ENCODE measurements around the gene RPA3.

Gene RPA3

DNA sequence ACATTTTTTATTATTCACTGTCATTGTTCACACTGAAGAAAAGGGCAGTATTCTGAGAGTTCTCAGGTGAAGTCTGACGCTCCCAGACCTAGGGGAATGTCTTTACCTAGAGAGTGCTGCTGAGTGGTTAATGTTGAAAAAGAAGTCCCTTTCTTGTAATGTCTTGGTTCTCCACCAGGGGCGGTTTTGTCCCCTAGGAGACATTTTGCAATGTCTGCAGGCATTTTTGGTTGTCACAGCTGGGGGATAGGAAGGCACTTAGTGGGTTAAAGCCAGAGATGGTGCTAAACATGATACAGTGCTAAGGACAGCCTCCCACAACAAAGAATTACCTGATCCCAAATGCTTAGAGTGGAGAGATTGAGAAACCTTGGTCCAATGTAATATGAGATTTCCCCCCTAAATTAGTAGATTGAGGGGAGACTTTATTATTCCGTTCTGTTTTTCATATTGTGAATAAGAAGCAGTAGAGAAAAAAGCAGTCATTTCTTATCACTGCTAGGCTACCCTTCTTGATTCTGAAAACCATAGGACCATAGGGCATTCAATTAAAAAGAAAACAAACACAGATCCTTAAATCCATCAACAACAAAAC, 64.7 kb downstream of the RPA3 start:
- peak in 1 of 3 donors; percentile 7 for DNase-seq (ENCODE audit: low read depth in 3 of 3)

DNA sequence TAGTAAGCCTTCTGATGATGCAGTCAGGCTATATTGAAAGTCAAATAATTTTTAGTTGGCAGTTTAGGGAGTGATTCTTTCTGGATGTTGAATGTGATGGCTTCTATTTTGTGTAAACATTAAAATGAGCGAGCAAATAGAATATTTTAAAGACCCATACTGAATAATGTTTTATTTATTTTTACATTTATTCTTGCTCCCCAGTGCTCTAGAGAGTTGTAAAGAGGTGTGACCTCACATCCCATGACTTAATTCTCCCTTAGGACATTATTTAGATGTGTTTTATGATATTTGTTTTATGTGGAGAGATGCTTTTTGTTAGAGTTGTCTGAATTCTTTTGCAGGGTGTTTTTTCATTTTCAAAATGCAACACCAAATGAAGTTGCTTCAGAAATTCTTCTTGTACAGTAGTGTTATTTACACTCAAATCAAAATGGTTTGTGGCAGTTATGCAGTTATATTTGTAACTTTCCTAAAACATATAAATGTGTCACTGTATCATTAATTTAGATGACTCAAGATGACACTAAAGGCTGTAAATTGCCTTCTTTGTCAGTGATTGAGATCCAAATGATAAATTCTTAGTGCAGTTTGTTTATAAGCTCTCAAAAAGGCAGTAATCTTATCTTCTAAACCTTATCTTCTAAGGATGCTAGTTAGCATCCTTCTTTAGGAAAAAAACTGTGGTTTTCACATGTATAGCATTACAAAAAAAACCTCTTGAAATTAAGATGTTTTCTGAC, 65.4 kb downstream of the RPA3 start:
- no peak for DNase-seq (ENCODE audit: low read depth in 3 of 3)

DNA sequence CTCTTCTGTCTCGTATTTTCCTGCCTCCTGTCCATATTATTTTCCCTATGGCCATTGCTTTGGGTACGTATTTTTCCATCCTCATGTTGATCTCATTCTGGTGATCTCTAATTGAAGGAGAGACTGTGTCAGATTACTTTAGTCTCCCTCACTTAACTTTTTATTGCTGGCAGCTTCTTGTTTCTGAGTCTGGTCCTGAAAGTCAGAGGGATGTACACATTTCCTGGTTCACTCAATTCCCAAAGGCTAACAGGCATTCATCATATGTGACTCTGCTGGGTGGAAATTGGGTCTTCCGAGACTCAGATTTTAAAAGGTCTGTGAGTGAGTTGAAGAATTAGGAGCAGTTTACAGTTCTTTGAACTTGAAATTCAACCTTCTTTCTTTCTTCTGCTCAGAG, 66.9 kb downstream of the RPA3 start:
- no peak for DNase-seq (ENCODE audit: low read depth in 3 of 3)

DNA sequence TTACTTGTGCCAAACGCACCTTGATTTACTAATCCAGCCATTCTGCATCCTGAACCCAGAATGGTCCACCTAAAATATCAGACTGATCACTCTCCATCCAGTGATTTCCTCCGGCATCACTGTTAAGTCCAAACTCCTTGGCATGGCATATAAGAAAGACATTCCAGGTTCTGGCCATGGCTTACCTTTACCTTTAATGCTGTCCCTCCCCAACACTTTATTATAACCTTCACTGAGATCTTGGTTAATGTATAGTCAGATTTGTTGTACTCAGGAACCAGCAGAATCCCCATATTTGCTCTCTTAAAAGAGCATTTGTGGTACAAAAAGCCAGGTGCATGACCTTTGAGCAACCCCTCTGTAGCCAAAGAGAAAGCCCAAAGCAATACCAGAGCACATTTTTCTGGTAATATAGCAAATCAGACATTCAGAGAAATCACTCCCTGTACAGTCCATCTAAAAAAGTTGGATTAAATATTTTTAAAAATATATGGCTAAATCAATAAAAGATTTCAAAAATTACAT, 67.7 kb downstream of the RPA3 start:
- DNase-seq (ENCODE audit: low read depth in 3 of 3), result no peak

DNA sequence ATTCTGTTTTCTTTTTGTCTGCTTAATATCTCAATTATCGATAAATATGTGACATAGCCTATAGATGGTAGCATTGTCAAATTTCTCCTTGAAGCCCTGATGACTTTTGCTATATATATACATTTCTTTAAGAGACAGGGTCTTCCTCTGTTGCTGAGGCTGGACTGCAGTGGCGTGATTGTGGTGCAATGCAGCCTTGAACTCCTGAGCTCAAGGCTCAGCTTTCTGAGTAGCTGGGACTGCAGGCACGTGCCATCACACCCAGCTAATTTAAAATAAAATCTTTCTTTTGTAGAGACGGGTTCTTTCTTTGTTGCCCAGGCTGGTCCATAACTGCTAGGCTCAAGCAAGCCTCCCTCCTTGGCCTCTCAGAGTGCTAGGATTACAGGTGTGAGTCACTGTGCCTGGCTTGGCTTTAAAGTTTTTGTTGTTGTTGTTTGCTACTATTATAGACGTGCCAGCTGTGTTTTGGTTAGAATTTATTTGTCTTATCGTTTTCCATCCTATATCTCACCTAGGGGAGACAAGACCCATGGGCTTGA, 70.8 kb downstream of the RPA3 start:
- no peak for DNase-seq (ENCODE audit: low read depth in 3 of 3)

DNA sequence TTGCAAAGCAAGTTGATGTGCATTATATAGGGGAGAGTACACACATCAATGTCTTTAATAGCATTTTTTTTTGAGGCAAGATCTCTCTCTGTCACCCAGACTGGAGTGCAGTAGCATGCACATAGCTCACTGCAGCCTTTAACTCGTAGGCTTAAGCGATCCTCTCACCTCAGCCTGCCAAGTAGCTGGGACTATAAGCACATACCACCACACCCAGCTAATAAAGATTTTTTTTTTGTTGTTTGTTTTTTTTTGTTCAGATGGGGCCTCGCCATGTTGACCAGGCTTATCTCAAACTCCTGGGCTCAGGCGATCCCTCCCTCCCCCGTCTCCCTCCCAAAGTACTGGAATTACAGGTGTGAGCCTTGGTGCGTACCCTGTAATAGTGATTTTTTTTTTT, 76.3 kb downstream of the RPA3 start:
- no peak for DNase-seq (ENCODE audit: low read depth in 3 of 3)

DNA sequence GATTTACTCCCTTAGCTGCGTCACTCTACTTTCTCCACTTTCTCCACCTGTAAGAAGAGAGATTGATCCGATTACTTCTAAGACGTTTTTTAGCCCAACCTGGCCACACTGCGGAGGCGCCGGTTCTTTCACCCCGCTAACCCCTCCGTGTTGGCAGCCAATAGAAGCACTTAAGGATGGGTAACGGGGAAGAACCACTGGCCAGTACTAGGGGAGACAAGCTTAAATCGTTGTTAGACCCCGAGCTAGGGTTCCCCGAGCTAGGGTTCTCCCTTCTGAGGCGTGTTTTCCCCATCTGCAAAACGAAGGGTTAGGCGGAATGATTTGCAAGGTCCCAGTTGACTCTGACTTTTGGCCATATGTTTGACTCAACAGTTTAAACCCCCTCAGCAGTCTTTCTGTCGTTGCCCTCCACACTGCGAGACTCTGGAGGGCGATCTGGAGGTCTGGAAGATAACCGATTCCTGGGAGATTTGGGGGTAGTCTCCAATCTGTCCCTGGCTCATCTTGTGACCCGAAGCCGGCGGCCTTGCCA, 77.2 kb downstream of the RPA3 start:
- DNase-seq (ENCODE audit: low read depth in 3 of 3), result peak in 1 of 3 donors; percentile 21

DNA sequence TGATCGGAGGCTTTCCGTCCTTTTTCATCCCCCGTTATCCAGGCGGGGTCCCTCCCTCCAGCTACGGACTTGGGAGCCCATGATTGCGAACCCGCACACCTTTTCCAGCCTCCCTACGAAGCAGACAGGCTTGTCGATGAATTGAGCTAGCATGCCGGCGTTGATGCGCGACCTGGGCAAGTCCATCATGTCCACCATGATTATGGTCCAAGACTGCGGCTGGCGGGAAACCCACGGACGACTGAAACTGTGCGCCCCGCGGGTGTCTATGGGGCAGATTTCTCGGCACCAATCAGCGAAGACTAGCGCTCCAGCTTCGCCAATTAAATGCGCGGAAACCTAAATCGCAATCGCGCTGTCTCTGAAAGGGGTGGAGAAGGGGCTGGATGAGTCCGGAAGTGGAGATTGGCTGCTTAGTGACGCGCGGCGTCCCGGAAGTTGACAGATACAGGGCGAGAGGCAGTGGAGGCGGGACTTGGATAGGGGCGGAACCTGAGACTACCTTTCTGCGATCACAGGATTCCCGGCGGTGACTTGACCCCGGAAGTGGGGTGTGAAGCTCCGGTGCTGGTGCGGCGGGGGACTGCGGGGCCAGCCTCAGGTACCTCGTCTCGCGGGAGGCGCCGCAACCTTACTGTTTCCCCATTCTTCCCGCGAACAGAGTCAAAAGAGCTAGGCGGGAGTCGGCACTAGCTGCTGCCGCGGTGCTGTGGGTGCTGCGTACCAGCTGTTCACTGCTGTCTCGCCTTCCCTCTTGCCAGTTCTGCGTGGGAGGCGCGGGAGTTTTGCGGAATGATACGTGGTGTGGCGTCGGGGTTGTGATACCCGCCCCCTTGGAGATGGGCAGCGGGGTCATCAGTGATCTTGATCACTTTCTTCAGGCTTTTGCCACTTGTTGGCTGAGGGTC, 77.9 kb downstream of the RPA3 start, which contains the start of gene UMAD1:
TSS of gene UMAD1 (plus strand) at position 532 of the 908 bp plus-strand sequence. CDS start 32,620 bp downstream, outside the sequence.
- DNase-seq (ENCODE audit: low read depth in 3 of 3), result peak; percentile 94 to 98 (median 94)

DNA sequence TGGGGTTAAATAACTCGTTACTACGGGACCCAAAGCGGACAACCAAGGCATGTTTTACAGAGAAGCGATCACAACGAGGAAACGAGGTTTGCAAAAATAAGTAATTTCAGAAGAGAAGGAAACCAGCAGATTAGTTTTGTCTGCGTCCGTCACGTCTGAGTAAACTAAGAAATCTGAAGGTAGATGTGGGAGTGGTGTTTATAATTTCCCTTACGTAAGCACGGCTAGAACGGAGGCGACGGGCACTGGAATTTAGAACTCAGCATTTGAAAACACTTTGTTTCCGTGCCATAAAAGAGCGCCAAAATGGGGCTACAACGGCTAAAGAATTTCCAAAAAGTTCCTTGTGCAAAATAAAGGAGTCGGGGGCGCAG, 78.6 kb downstream of the RPA3 start:
- peak in 1 of 3 donors; percentile 27 for DNase-seq (ENCODE audit: low read depth in 3 of 3)

DNA sequence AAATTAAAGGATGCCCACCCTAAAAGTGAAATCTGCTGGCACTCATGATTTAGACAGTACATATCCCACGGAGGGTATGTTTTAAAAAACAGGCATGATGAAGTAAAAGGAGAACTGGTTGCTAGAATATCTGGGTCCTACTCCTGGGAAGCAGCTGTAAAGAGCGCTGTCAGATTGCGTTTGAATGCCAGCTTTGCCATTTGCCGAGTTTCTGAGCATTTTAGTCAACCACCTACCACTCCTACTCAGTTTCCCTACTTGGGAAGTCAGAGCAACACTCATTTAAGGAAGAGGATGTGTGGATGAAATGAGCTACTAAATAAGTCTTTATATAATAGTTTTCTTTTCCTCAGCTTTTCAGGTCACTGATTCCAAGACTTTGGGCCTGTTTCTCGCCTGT, 79.0 kb downstream of the RPA3 start:
- peak in 1 of 3 donors; percentile 1 for DNase-seq (ENCODE audit: low read depth in 3 of 3)

DNA sequence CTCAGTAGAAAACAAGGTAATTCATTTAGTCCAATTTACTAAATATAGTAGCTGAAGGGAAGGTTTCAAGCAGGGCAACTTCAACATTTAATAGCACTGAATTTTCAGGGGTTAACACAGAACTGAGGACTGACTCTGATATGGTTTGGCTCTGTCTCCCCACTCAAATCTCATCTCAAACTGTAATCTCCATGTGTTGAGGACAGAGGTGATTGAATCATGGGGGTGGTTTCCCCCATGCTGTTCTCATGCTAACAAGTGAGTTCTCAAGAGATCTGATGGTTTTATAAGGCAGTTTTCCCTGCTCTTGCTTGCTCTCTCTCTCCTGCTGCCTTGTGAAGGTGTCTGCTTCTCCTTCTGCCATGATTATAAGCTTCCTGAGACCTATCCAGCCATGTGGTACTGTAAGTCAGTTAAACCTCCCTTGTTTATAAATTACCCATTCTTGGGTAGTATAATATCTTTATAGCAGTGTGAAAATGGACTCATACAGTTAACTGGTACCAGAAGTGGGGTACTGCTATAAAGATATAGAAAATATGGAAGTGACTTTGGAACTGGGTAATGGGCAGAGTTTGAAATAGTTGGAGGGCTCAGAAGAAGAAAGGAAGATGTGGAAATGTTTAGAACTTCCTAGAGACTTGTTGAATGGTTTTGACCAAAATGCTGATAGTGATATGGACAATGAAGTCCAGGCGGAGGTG, 87.6 kb downstream of the RPA3 start:
- no peak for DNase-seq (ENCODE audit: low read depth in 3 of 3)

DNA sequence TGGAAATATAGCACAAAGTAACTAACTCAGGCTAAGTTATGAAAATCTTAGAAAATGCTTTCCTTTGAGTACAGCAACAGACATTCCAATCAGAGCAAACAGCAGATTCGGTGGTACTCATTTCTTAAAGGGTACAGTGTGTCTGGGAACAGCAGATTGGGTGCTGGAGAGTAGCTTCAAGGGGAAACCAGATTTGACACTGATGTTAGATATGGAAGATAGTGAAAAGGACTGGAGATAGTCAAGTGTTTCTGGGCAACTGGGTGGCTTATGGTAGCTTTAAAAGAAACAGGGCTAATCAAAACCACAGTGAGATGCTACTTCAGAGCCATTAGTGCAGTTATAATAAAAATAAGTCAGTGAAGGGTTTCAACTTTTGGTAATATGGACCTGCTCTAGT, 89.9 kb downstream of the RPA3 start:
- no peak for DNase-seq (ENCODE audit: low read depth in 3 of 3)

DNA sequence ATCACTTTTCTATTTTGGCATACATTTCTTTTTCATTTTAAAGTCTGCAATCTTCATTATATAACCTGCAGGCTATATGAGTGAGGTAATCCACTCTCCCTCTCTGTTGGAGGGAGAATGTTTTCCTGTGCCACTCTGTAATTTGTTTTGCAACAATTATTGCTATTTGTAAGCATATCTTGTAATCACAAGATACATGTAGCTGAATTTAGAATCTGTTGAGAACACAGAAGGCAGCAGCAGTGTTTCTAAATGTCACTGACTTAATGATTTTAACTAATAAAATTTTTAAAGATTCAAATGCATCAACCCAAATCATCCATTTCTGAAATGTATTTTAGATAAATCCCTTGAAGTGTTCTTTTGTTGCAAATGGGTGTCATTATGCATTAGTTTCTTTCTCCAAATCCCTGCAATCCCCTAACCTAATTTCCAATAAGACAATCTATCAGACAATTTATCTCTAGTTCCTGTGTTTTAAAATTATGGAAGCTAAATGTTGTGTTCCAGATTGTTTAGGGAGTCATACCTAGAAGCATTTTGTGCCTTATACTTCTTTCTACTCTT, 97.7 kb downstream of the RPA3 start:
- no peak for DNase-seq (ENCODE audit: low read depth in 3 of 3)

DNA sequence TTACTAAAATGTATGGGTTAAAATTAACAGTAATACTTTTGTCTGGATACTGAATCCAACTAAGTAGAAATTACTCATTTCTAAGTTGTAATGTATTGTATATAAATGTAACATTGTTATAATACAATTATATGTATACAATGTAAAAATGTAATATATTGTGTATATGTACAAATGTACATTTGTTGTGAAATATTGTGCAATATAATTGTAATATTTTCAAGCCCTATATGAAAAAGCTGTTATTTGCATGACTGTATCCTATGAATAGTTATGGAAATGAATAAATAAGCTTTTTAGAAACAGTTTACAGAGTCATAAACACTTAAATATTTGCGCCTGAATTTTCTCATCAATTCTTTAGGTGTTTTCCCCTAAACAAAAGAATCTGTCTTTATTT, 98.2 kb downstream of the RPA3 start:
- DNase-seq (ENCODE audit: low read depth in 3 of 3), result no peak

DNA sequence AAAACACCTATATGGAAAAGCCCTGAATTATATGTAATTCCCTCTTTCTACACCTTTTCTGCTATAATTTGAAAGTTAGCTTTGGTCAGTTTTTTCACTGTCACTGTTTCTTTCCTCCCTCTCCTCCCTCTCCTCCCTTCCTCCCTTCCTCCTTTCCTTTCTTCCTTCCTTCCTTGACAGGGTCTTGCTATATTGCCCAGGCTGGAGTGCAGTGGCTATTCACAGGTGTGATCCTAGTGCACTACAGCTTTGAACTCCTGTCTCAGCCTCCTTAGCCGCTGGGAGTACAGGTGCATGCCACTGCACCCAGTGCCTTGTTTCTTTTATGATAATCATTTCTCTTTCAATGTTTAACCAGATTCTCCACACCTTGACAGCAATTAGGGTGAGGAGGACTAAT, 100.0 kb downstream of the RPA3 start:
- no peak for DNase-seq (ENCODE audit: low read depth in 3 of 3)

DNA sequence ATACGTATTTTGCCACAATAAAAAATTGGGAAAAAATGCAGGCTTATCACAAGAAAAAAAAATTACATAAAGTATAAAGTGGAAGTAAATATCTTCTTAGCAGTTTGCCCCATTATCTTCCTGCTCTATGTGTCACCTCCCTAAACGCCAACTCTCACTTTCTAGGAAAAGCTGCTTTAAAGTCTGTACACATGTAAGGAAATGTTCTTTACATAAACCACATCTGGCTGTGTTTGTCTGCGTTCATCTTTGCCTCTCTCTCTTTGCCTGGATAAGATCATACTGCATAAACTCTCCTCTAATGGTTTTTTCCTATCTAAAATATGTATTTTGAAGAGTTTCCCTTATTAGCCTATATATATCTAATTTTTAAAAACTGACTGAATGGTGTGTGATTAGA, 100.9 kb downstream of the RPA3 start:
- no peak for DNase-seq (ENCODE audit: low read depth in 3 of 3)

DNA sequence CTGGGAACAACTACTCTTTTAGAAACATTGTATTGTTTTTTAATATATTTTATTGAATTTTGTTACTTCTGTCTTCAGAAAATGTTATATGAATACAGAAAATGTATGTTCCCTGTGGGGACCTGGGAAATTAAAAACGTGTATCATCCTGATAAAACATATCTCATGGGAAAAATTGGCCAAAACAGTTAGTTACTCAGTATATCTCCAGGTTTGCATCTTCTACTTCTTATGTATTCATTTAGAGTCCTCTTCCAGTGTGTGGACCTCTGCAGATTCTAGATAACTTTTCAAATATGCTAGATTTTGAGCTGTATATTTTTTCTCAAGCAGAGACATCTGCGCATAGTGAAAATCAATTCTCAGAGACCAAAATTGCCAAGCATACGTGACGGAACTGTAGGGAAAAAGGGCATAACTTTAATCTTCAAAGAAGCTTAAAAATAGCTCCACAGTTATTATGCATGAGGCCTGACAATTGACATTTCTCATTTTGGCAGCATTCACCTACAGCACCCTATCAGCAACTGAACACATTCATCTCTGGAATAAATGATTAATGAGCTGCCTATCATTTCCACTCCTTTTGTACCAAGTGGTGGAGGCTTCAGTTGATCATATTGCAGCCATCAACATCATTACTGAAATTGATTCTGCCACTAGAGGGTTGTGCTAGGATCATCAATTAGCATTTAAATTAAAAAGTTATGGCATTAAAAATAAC, 104.2 kb downstream of the RPA3 start:
- no peak for DNase-seq (ENCODE audit: low read depth in 3 of 3)

DNA sequence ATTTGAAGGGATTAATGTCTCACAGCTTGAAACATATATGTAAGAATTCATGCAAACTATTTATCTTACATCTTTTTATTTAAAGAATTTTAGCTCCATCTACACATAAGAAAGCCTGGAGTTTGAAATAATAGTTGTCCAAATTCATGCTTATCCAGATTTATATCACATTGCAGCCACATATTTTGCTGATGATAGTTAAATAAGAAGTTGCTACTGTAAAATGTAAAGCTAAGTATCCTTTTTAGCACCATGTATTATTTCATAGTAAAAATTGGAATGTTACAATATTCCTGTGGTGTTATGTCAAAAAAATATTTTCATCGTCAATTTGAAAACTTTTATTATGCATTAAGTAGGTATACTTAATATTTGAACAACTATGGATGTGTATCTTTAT, 105.2 kb downstream of the RPA3 start:
- no peak for DNase-seq (ENCODE audit: low read depth in 3 of 3)

DNA sequence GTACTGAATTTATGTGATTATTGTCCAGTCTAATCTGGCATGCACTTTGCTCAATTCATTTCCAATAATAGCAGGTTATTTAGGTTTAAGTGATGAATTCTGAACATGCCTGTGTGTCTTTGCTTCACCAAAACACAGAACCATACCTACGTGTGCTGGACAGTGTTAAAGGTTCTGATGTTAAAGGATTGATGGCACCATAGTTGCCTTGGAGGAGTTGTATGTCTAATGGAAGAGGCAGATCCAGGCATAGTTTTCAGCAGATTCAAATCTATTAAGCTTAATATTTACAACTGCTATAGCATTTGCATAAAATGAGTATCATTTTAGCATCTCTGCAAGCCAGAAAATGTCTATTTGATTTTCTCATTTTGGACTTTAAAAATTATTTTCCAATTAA, 105.9 kb downstream of the RPA3 start:
- no peak for DNase-seq (ENCODE audit: low read depth in 3 of 3)

DNA sequence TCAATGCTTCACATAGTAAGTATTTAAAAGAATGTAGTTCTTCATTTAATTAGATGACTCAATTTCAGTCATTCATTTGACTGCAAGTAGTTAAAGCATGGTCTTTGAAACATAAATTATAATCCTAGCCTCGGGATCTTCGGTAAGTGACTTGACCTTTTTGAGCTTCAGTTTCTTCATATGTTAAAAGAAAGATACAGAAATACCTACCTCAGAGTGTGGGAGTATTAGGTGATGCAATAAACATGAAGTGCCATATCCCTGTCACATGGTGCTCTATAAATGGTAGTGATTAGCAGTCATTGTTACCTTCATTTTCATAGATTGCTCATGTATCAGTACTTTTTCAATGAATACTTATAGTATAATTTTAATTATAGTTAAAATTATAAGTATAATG, 109.1 kb downstream of the RPA3 start:
- no peak for DNase-seq (ENCODE audit: low read depth in 3 of 3)
